GM19452 (cell line): ENCODE measurements around the gene DTL.
"Not testable (repeated sequence)": the region's sequence is repeated elsewhere in the genome, so short reads cannot be mapped to it uniquely, and the experiment has no call there.

Source experiments
- ATAC-seq: cut with Tn5 transposase; IDR thresholded peaks from one replicate; pipeline ENCODE4 v1.9.1; 2021; ENCODE audit not compliant: unreplicated experiment

Gene DTL

GRCh38 chr1:212035123-212035834 lies at the start of gene DTL, which contains the start of gene INTS7:
Gene DTL, plus strand, starts transcription at chr1:212035748. Its CDS starts 143 bp downstream, at chr1:212035891.
Gene INTS7, minus strand, starts transcription at chr1:212035557. Its CDS starts 120 bp downstream, at chr1:212035437.
- ATAC-seq, result peak; percentile 80

- no peak for ATAC-seq
Observed at GRCh38 chr1:211986628-211987254, 48.8 kb upstream of the DTL start.

GRCh38 chr1:211991695-211992094 lies 43.9 kb upstream of the DTL start:
- ATAC-seq, result no peak

- ATAC-seq, result not testable (repeated sequence)
Observed at GRCh38 chr1:211997426-211997825, 38.1 kb upstream of the DTL start.

- no peak for ATAC-seq
Observed at GRCh38 chr1:212002536-212002935, 33.0 kb upstream of the DTL start.

GRCh38 chr1:212004895-212005608 lies 30.5 kb upstream of the DTL start:
- ATAC-seq, result no peak

GRCh38 chr1:212007178-212007577 lies 28.4 kb upstream of the DTL start:
- no peak for ATAC-seq

- ATAC-seq, result no peak
Observed at GRCh38 chr1:212007886-212008285, 27.7 kb upstream of the DTL start.

GRCh38 chr1:212009561-212009960 lies 26.0 kb upstream of the DTL start:
- ATAC-seq, result no peak

GRCh38 chr1:212010004-212010403 lies 25.5 kb upstream of the DTL start:
- ATAC-seq, result no peak

GRCh38 chr1:212012034-212012740 lies 23.4 kb upstream of the DTL start:
- peak; percentile 89 for ATAC-seq

- ATAC-seq, result no peak
Observed at GRCh38 chr1:212013672-212014071, 21.9 kb upstream of the DTL start.

GRCh38 chr1:212020975-212021374 lies 14.6 kb upstream of the DTL start:
- ATAC-seq, result no peak

GRCh38 chr1:212021563-212021962 lies 14.0 kb upstream of the DTL start:
- no peak for ATAC-seq

GRCh38 chr1:212022908-212023307 lies 12.6 kb upstream of the DTL start:
- ATAC-seq, result not testable (repeated sequence)

GRCh38 chr1:212024469-212025149 lies 10.9 kb upstream of the DTL start:
- ATAC-seq, result no peak

GRCh38 chr1:212027727-212028126 lies 7.8 kb upstream of the DTL start:
- ATAC-seq, result not testable (repeated sequence)

GRCh38 chr1:212030936-212031528 lies 4.5 kb upstream of the DTL start:
- no peak for ATAC-seq

- peak; percentile 9 for ATAC-seq
Observed at GRCh38 chr1:212034516-212035122, 929 bp upstream of the DTL start.
